Fibroblast of mammary gland (primary cell): ENCODE results near the gene BCL2L1.

Experiments
- DNase-seq: peaks from one replicate; pipeline ENCODE4 v3.0.0-alpha.2; 2010; ENCODE audit warnings: low read depth
- H3K4me3 ChIP-seq: 2 replicates; pipeline ENCODE4 v1.5.1; 2011; ENCODE audit warnings: low read depth, mild to moderate bottlenecking, low read length, moderate library complexity; ENCODE audit not compliant: control insufficient read depth
- CTCF ChIP-seq: conservative IDR thresholded peaks from 2 replicates; pipeline ENCODE4 v1.5.1; 2011; ENCODE audit warnings: low read depth, low read length, inconsistent platforms; ENCODE audit not compliant: control insufficient read depth, insufficient read depth

The BCL2L1 gene

GRCh38 chr20:31640259-31640658, 82.4 kb downstream of the BCL2L1 start:
- no peak for DNase-seq
- no peak overlapping the region for H3K4me3 ChIP-seq
- no peak for TF ChIP-seq CTCF

DNA sequence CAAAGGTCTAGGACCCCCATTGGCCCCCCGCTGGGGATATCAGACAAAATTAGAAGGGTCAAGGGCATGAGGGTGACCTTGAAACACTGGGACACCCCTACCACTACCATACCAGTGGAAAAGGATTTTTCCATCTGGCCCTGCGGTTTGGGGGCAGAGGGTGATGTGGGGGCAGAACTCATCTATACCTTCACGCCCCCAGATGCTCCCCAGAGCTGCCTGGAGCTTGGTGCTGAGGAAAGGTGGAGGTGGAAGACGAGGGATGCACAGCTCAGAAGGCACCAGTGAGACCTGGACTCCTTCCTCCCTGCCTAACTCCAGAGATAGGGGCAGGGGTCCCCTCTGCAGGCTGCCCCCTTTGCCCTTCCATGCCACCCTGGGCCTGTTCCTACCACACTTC, 83.9 kb downstream of the BCL2L1 start:
- no peak for TF ChIP-seq CTCF

GRCh38 chr20:31638317-31638716, 84.4 kb downstream of the BCL2L1 start:
- TF ChIP-seq CTCF: no peak
- DNase-seq: no peak
- H3K4me3 ChIP-seq: no peak overlapping the region

More for the DNA sequence above, 83.9 kb downstream of the BCL2L1 start:
- no peak for DNase-seq
- H3K4me3 ChIP-seq: no peak overlapping the region

GRCh38 chr20:31637660-31638059, 85.0 kb downstream of the BCL2L1 start, which contains the start of gene COX4I2:
Gene COX4I2 (plus strand): TSS chr20:31637912. CDS start chr20:31639018, 1,106 bp downstream.
- no peak for DNase-seq
- TF ChIP-seq CTCF: no peak
- H3K4me3 ChIP-seq: no peak within 1 kb of the TSS

DNA sequence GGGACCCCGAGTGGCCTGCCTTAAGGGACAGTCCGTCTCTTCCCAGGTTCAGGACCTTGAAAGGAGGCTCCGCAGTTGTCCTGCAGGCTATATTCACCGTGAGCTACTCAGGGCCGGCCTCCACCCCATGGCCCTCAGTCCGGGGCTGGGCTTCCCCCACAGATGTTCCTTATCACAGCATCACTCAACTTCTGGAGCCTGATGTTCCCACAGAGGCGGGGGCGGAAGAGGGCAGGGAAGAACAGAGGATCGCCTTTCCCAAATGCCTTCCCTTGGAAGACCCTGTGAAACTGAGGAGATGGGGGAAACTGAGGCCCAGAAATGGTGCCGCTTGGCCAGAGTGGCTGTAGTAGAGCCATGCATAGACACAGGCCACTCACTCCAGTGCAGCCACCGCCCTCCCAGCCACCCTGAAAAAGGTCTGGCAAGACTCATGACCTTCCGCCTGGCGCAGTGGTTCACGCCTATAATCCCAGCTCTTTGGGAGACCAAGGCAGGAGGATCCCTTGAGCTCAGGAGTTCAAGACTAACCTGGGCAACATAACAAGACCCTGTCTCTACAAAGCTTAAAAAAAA, 89.2 kb downstream of the BCL2L1 start:
- no peak for TF ChIP-seq CTCF
- DNase-seq: no peak
- no peak overlapping the region for H3K4me3 ChIP-seq

GRCh38 chr20:31632548-31633338, 89.9 kb downstream of the BCL2L1 start:
- no peak overlapping the region for H3K4me3 ChIP-seq
- no peak for DNase-seq
- no peak for TF ChIP-seq CTCF
